Activated CD4-positive, alpha-beta T cell treated with anti-CD3 and anti-CD28 coated beads, Interleukin-10, Interleukin-2, amounts not matched to agents 100 ng/mL and 50 ng/mL, durations not matched to agents 16 hours and 8 hours (primary cell): ENCODE results near the gene IL12B.
"Not testable (repeated sequence)": the region's sequence is repeated elsewhere in the genome, so short reads cannot be mapped to it uniquely, and the experiment has no call there.

ENCODE experiments used
- DNase-seq: peaks from one replicate; pipeline ENCODE4 v3.0.0-alpha.2; 2020

Gene IL12B

DNA sequence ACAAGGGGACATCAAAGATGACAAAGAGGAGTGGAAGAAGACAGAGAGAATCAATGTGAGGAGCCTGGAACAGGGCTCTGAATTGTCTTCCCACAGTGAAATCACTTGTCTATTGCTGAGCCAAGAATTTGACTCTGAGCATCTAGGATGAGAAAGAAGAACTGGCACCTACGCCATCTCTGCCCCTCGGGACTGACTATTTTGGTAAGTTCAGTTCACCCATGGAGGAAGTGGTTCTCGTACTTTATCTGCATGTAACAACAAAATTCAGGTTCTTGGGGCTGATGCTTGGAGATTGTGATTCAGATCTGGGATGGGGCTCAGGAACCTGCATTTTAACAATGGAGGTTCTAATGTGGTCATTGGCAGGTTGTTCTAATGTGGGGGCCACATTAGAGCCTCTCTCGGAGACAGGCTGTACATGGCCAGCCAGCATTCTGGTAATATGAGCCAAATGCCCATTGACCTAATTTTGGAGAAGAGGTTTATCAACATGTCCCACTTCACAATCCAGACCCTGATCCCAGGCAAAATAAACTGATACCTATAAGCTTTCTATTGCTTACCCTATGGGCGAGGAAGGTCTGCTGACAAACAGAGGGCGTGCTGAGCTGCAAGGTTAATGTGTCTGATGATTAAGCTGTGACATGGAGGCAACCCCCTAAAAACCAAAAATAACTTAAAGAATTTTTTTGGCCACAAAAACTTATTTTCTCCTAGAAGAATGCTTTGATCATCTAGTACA, 2.7 kb upstream of the IL12B start:
- DNase-seq, result no peak

DNA sequence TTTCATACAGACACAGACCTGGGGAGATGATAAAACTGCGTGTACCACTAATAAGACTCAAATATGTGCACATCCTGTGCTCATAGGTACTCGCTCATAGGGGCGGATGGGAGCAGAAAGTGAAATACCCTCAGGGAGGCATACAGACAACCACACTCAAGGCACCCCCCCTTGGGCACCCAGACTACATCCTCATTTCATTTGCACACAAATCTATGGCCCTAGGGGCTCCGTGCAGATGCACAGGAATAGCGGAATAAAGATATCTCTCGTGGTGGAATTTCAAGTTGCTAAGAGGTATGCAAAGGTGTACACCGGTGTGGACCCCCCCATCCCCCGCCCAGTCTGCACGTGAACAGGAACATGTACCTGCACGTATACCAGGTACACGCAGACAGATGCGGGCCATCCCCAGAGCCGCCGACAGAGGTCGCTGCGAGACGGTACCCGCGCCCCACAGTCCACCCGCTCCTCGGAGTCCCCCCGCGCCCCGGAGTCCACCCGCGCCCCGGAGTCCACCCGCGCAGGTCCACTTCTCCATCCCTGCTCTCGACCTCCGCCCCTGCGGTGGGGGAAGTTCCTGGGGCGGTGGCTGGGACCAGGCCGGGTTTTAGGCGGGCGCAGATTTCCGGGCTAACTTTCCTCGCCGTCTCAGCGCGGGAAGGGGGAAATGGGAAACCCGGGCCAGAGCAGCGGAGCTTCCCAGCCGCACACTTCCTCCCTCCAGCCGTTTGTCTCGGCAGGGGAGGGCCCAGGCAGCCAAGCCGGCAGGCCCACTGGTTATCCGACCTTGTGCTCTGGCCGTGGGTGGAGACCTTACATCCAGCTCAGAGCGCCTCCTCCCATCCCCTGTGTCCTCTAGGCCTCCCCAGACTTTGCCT, 1.0 kb upstream of the IL12B start:
- DNase-seq, result peak; percentile 70

DNA sequence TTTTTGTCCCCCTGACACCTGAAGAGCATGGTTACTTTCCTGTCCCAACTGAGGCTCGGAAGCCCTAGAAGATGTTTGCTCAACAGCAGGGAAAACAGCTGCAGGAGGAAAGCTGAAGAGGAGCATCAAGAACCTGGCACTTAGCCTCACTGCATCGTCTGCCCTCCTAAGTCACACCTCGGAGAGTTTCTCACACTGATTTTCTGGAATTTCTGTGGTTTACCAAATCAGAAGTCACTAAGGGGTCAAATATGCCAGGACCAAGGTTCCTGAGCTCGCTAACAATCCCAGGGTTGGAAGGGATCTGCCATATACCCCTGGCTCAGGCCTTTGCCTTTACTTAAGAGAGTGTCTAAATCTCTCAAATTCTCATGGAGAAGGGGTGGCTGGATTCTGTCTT, 5.3 kb downstream of the IL12B start:
- DNase-seq, result no peak

DNA sequence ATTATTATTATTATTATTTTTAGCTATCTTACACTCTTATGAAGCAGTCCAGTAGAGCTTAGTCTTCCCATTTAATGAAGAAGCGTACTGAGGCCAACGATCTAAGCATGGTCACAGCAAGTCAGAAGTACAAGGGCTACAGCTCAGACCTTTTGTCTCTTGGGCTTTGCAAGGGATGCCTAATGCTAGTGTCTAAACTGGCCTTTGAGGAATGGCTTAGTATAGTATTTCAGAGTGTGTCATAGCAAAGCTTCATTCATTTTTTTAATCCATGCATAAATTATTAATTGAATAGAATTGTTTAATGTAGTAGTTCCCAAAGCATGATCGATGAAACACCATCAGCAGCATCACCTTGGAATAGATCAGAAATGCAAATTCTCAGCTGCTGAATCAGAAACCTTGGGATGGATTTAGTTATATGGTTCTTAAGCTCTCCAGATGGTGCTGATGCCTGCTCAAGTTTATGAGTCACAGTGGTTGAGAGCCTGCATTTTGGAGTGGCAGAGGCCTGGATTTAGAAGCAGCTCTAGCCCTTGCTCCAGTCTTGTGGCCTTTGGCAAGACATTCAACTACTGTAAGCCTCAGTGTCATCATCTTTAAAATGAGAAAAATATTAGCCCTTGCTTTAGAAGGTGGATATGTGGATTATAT, 6.1 kb downstream of the IL12B start:
- DNase-seq, result no peak

DNA sequence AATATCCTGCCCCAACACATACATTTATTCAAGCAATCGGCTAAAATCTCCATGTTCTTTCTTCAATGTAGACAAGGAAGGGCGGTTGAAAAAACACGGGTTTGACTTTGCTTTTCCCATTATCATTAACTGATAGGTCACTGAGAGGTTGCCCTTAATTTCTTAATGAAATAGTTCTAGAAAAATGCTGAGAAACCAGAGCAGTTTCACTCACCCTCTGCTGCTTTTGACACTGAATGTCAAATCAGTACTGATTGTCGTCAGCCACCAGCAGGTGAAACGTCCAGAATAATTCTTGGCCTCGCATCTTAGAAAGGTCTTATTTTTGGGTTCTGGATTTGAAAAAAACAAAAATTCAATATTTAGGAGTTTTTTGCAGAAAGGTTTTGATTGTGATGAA, 8.1 kb downstream of the IL12B start:
- no peak for DNase-seq

DNA sequence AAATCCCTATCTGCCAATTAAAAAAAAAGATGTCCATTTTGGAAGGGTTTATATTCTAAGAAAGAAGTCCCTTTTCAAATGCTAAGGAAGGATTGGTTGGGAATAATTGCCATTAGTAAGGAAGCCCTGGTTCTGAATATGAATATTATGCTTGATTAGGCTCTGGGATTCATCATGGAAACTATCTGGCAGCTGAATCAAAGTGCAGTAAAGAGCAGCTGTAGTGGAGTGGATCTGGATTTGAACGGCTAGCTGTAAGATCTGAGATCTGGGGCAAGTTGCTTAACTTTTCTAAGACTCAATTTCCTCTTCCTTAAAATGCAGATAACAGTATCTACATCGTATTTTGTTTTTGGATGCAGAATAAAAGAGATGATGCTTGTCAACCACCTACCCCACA, 10.5 kb downstream of the IL12B start:
- DNase-seq, result no peak

DNA sequence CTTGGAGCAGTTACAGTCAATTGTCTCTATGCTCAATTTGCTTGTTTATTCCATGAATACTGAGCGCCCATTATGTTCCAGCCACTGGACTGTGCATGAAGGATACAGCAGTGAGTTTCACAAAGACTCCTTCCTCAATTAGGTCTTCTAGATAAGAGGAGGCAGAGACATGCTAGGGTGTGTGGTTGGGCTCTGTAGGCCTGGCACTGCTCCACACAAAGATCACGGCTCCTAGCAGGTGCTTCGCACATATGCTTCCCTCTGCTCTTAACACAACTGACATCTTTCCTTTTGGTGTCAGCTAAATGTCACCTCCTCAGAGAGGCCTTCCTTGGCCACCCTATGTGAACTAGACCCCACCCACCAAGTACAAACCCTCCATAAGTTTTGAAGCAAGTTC, 10.9 kb downstream of the IL12B start:
- DNase-seq, result no peak

DNA sequence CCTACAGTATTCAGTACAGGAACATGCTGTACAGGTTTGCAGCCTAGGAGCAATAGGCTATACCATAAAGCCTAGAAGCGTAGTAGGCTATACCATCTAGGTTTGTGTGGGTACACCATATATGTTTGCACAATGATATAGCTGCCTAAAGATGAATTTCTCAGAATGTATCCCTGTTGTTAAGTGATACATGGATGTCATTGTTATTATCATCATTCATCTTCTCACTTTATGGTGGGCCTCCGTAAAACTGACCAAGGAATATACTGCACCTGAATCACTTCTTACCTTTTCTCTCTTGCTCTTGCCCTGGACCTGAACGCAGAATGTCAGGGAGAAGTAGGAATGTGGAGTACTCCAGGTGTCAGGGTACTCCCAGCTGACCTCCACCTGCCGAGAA, 11.8 kb downstream of the IL12B start:
- DNase-seq, result no peak

DNA sequence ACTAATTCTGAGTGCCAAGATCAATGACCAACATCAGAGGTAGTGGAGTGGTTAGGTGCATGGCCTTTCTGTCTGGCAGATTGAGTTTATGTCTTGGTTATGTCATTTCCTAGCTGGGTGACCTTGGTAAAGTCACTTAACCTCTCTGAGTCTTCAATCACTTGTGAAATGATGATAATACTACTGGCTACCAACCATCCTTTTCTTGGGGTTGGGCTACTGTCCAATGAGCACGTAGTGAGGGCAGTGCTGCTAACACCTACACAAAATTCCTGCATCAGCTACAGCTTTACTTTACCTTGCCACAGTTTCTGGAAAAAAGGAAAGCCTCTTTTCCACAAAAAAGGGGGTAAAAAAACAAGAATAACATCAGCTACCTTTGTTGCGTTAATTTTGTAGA, 12.4 kb downstream of the IL12B start:
- DNase-seq, result no peak

DNA sequence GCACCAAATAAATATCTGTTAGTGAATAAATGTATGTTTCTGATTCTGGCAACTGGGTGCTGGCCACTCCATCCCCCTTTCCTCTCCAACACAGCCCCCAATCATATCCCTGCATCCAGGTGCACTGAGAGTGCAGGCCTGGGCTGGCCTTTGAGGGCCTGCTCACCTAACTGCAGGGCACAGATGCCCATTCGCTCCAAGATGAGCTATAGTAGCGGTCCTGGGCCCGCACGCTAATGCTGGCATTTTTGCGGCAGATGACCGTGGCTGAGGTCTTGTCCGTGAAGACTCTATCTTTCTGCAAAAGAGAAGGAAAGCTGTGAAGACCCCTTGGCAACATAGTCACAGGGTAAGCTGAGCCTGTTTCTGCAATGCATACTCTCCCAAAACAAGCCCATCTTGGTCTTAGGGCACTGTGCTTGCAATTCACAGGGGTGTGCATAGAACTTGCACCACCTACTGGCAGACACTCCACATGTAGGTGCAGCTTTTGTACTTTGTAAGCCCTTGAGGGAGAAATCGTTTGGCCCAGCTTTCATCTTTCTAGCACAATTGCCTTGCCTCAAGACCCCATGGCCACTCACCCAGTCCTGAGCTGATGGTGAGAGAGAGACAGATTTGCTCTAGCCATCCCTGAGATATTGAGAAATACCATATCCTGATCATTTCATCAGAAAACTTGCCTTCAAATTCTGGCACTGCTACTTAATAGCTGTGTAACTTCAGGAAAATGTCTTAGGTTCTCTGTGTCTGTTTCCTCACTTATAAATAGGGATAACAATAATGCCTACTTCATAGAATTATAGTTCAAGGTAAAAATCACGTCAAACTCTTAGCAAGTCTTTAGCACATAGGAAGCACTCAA, 13.5 kb downstream of the IL12B start:
- DNase-seq, result peak; percentile 43

DNA sequence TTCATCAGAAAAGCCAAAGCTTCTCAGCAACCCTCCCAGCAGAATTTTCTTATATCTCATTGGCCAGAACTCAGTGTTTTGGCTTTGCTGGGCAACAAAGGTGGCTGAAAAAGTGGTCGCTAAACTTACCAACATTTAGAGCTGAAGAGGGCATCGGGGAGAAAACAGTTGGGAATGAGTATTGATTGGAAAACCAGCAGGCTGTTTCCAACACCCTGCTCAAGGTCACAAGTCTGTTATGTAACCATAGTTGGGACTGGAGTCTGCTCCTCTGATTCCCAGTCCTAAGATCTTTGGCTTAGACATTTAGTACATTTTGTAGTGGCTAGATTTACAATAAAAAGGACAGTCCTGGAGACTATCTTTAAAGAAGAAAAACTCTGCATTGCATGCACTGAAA, 17.1 kb downstream of the IL12B start:
- DNase-seq, result no peak

DNA sequence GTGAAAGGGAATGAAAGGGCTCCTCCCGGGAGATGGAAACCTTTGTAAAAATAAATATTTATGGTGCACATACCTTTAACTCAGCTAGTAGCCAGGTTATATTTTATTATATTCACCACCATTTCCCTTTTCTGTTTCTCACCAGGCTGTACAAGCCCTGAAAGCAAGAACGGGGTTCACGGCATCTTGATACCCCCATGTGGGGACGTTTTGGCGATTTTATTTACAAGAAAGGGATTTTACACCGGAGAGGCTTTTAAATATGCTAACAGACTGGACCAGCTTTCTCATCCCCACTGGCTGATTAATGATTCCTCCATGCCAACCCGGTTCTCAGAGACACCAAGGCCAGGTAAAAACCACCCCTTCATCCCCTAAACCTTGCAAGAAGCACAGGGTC, 19.2 kb downstream of the IL12B start:
- no peak for DNase-seq

DNA sequence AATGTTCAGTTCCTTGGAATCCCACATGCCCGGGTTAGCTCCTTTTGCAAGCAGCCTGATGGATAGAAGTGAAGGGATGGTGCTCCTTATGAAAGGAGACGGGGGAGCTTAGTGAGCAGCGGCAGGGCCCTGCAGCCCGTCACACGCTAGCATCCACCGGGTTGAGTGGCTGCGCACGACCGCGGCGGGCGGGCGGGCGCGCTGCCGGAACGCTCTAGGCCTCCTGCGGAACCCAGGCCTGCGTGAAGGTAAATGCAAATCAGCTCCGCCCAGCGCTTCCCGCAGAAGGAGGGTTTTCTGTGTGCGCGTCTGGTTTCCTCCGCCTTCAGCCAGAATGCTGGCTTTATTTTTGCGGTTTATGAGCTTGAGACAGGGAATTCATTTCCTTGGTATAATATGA, 19.8 kb downstream of the IL12B start:
- DNase-seq, result peak; percentile 18

DNA sequence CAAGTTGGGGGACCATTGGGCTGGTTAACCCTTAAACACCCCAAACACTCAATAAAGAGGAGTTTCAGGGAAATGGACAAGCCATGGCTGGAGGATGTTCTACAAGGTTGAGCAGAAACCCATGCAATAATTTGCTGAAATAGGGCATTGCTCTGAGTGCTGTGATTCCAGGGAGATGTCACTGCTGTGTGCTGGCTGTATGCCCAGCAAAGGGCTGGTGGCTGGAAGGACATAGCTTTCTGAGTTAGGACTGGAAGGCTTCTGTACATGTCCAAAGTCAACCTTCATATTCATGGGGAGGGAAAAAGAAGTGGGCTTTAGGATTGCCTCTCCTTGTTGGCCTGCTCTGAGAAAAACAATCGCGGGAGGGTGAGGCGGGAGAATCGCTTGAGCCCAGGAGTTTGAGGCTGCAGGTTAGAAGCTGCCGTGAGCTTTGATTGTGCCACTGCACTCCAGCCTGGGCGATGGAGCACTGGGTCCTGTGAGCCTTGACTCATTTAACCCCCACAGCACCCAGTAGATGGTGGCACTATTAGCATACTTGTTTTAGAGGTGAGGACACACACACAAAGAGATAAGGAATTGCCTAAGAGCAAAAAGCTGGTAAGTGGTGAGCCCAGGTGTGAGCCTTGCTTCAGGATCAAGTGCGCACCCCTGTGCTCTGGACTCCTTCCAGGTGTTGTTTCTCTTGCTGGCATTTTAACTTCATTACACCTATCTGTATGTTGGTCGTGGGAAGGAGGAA, 20.4 kb downstream of the IL12B start:
- DNase-seq, result no peak

DNA sequence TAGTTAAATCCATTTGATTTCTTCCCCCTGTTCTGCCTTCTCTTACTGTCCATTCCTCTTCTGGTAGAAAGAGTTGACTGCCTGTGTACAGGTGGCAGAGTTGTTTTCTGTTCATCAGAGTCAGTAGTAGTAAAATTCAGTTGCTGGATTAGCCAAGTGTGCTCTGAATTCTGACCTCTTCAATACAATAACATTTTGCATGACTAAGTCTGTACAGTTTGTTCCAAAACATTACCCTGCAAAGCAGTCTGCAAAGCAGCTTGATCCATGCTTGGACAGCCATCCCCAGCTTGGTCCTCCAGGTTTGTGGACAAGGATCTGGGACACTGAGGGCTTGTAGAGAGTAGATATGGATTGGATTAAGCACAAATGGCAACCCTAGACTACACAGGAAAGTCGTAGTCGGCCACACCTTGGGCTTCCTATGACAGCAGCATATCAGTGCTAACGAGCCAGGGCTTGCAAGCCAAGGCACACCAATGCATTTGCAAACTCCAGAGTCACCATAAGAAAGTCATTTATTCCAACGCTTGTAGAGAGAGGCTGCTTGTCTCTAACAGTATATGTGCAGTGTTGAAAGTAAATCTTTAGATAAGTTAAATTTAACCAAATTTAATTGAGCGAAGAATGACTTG, 25.2 kb downstream of the IL12B start:
- DNase-seq, result no peak

DNA sequence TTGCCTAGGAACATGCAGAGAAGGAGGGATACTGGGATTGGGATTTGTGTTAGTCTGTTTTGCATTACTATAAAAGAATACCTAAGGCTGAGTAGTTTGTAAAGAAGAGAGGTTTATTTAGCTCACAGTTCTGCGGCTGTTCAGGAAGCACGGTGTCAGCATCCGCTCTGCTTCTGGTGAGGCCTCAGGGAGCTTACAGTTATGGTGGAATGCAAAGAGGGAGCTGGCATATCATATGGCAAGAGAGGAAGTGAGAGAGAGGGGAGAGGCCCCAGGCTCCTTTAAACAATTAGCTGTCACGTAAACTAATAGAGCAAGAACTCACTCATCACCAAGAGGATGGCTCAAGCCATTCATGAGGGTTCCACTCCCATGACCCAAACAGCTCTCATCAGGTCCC, 27.0 kb downstream of the IL12B start:
- no peak for DNase-seq

DNA sequence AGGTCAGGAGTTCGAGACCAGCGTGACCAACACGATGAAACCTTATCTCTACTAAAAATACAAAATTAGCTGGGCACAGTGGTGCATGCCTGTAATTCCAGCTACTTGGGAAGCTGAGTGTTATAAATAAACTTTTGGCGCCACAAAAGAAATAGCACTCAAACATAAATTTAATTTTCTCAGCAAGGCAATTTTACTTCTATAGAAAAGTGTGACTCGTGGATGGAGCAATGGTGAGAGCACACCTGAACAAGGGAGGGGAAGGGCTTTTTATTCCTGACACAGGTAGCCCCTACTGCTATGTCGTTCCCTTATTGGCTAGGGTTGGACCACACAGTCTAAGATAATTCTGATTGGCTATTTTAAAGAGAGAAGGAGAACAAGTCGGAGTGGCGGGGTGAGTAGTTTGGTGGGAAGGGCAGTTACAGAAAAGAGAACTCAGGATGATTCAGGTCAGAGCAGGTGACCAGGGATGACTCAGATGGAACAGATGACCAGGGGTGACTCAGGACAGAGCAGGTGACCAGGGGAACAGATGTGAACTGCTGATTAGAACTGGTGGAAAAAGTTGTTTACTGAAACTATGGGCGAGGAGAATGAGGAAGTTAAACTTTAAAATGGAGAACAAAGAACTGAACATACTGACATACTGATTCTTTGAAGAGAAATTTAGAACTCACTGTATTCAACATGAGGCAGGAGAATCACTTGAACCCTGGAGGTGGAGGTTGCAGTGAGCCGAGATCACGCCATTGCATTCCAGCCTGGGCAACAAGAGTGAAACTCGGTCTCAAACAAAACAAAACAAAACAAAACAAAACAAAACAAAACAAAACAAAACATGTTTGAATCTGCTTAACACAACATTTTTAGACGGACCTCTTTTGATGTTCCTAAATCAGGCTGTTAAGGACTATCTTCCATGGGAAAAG, 28.1 kb downstream of the IL12B start:
- DNase-seq, result not testable (repeated sequence)

DNA sequence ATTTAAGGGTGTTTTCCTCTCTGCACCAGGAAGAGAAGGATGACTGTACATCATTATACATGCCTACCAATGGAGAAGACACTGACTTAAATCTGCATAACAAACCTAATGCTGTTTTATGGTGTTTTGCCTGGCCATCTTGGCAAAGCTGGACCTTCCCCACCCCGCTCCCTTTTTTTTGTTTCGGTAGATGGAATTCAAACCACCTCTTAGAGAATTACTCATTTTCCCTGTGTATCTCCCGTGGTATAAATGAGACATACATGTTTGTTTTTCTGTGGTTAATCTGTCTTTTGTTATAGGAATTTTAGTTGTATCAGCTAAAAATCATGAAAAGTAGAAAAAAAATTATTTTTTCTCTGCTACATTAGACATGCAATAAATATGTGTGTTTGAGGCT, 28.8 kb downstream of the IL12B start:
- no peak for DNase-seq

DNA sequence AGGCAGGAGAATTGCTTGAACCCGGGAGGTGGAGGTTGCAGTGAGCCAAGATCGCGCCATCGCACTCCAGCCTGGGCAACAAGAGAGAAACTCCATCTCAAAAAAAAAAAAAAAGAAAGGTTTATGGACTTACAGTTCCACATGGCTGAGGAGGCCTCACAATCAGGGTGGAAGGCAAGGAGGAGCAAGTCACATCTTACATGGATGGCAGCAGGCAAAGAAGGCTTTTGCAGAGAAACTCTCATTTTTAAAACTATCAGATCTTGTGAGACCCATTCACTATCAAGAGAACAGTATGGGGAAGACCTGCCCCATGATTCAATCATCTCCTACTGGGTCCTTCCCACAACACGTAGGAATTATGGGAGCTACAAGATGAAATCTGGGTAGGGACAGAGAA, 33.0 kb downstream of the IL12B start:
- DNase-seq, result not testable (repeated sequence)

DNA sequence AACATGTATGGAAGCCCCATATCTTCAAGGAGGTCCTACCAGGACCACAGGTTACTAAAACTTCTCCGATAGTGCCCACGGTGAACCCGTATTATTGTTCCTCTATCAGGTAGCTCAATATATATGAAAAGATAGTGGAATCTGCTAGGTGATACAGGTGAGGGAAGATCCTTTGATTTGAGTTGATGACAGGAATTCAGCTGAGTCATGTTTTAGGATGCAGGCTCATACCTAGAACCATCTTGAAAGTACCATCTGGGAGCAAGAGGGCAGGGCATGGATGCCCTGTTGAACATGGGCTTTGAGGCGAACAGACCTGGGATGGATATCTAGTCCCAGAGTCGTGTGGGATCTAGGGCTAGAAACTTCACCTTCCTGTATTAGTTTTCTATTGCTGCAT, 35.4 kb downstream of the IL12B start:
- no peak for DNase-seq
